ENCODE data around the gene FPGS.

FPGS gene

DNA sequence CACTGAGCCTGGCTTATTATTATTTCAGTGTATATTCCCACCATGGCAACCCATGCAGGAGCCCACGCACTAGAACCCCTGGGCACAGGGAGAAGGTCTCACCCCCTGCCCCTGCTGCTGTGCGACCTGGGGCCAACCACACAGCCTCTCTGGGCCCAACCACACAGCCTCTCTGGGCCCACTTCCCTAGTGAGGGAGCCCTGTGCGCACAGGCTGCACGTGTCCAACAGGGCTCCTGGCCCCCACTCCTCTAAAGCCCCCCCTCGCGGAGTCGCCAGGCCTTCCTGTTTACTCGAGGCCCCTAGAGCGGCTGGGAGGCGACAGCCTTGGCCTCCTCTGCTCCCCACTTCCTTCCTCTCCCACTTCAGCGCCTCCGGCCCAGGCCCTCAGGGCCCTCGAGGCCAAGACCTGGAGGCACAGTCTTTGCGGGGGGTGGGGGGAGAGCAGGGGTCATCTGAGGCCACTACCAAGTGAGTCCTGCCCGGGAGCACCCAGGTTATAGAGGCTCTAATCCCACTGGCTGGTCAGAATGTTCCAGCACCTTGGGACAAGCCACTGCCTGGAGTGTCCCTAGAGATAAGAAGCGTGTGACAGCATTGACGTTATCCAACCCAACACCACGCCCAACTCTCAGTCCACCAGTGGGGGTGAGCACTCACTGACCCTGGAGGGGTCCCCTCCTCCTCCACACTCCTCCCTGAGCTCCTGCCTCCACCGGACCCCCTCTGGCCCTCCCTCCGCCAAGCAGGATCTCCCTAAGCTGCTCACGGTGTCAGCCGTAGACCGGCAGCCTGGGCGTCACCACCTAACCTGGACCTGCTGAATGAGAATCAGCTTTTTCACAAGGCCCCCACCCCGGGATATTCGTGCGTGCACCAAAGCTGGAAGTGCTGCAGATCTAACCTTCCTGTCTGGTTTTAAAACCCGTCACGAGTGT is 59.7 kb downstream of the FPGS start:
- peak; percentile 25 for DNase-seq

DNA sequence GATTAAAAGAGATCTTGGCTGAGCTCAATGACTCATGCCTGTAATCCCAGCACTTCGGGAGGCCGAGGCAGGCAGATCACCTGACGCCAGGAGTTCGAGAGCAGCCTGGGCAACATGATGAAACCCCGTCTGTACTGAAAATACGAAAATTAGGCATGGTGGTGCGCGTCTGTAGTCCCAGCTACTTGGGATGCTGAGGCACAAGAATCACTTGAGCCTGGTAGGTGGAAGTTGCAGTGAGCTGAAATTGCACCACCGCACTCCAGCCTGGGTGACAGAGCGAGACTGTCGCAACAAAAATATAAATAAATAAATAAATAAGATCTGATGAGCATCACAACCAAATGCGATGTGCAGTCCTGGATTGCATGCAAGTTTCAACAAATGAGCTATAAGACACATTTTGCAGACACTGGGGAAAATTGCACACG is 60.5 kb downstream of the FPGS start:
- no peak for DNase-seq

All from stimulated activated CD4-positive, alpha-beta T cell treated with anti-CD3 and anti-CD28 coated beads, Interleukin-4, amount 100 ng/mL, for 24 hours (primary cell).